SK-N-SH (cell line): ENCODE measurements around the gene MEIKIN. TPM values are rescaled to one million over a fixed set of nuclear protein-coding genes. Genes with fewer than 3 reads are reported as not detected.

Experiments used
- CTCF ChIA-PET: fragments of 300-600, 350-600 bp; formaldehyde crosslinking; extraction: SDS; loops from one replicate; lab custom pipeline; 2021; lab: Yijun Ruan, JAX
- POLR2A ChIA-PET: fragments of 350-600 bp; sonication (Branson Sonifier 250); formaldehyde crosslinking; extraction: SDS; loops from one replicate; lab custom pipeline; 2020; ENCODE audit warnings: antibody characterized with exemption, inconsistent platforms; lab: Yijun Ruan, JAX
- DNase-seq: peaks from one replicate; pipeline ENCODE4 v3.0.0; 2012
- H2AFZ ChIP-seq: fragments of 200-600 bp; sonication (generic); 2 replicates; pipeline ENCODE4 v1.8.1; 2016; ENCODE audit warnings: antibody characterized with exemption, mild to moderate bottlenecking, low read depth
- H3F3A ChIP-seq: fragments of 200-600 bp; sonication (generic); replicated peaks from 2 replicates; pipeline ENCODE3; 2016; ENCODE audit warnings: antibody characterized with exemption, mild to moderate bottlenecking; ENCODE audit not compliant: insufficient read depth
- H3K27ac ChIP-seq, 2 experiments: fragments of 200-500 bp in 1 of 2; fragments of 200-600 bp in 1 of 2; sonication (Bioruptor generic) in 1 of 2; sonication (generic), shearing (Covaris generic) in 1 of 2; 2 replicates each; pipeline versions ENCODE4 v1.5.1 to v1.6.1; 2014 to 2016; ENCODE audit warnings: low read depth in 2 of 2, inconsistent platforms in 1 of 2, low read length in 1 of 2, mild to moderate bottlenecking in 1 of 2, mixed read lengths in 1 of 2
- H3K27me3 ChIP-seq: fragments of 200-600 bp; sonication (generic), shearing (Covaris generic); 2 replicates; pipeline ENCODE4 v1.6.1; 2016; ENCODE audit warnings: mixed run types; ENCODE audit not compliant: insufficient read depth
- H3K36me3 ChIP-seq, 2 experiments: fragments of 200-500 bp in 1 of 2; fragments of 200-600 bp in 1 of 2; sonication (Bioruptor generic) in 1 of 2; sonication (generic) in 1 of 2; replicated peaks in 1 of 2; 2 replicates each; pipeline versions ENCODE3 to v1.5.1; 2014 to 2016; ENCODE audit warnings: low read length in 1 of 2, mild to moderate bottlenecking in 1 of 2; ENCODE audit not compliant: insufficient read depth in 2 of 2, control insufficient read depth in 1 of 2
- H3K4me1 ChIP-seq, 2 experiments: fragments of 200-500 bp in 1 of 2; fragments of 200-600 bp in 1 of 2; sonication (Bioruptor generic) in 1 of 2; sonication (generic), shearing (Covaris generic) in 1 of 2; 2 replicates each; pipeline versions ENCODE4 v1.5.1 to v1.6.1; 2014 to 2016; ENCODE audit warnings: low read depth in 1 of 2, low read length in 1 of 2, mixed run types in 1 of 2; ENCODE audit not compliant: insufficient read depth in 2 of 2, control insufficient read depth in 1 of 2
- H3K4me2 ChIP-seq: fragments of 200-600 bp; sonication (generic), shearing (Covaris generic); 2 replicates; pipeline ENCODE4 v1.6.1; 2017; ENCODE audit warnings: mixed run types
- H3K4me3 ChIP-seq, 2 experiments: fragments of 200-500 bp in 1 of 2; fragments of 200-600 bp in 1 of 2; sonication (Bioruptor generic) in 1 of 2; sonication (generic), shearing (Covaris generic) in 1 of 2; 2 replicates each; pipeline versions ENCODE4 v1.5.1 to v1.8.1; 2014 to 2016; ENCODE audit warnings: low read depth in 2 of 2, inconsistent platforms in 1 of 2, low read length in 1 of 2, mild to moderate bottlenecking in 1 of 2, mixed read lengths in 1 of 2, moderate library complexity in 1 of 2
- H3K79me2 ChIP-seq: fragments of 200-600 bp; sonication (generic); 2 replicates; pipeline ENCODE4 v1.8.1; 2017; ENCODE audit warnings: mild to moderate bottlenecking; ENCODE audit not compliant: insufficient read depth
- H3K9ac ChIP-seq: fragments of 200-600 bp; sonication (generic); 2 replicates; pipeline ENCODE4 v1.6.1; 2017; ENCODE audit warnings: mixed run types
- H3K9me2 ChIP-seq: fragments of 200-600 bp; sonication (generic); 2 replicates; pipeline ENCODE4 v1.6.1; 2017; ENCODE audit warnings: mixed run types
- H3K9me3 ChIP-seq: fragments of 200-600 bp; sonication (generic); 2 replicates; pipeline ENCODE4 v1.6.1; 2017; ENCODE audit warnings: mixed run types, mild to moderate bottlenecking, moderate library complexity
- H4K20me1 ChIP-seq: fragments of 200-600 bp; sonication (generic); 2 replicates; pipeline ENCODE4 v1.6.1; 2017; ENCODE audit warnings: mild to moderate bottlenecking, mixed run types; ENCODE audit not compliant: insufficient read depth
- CHD2 ChIP-seq: fragments of 150-350 bp; IDR thresholded peaks from 2 replicates; pipeline ENCODE4 v1.6.1; 2018; ENCODE audit warnings: low read length; ENCODE audit not compliant: partially characterized antibody
- ELF1 ChIP-seq: IDR thresholded peaks from 2 replicates; pipeline ENCODE4 v1.4.0; 2012
- EP300 ChIP-seq, 2 experiments: IDR thresholded peaks; 2 replicates each; pipeline versions ENCODE4 v1.4.0 to v1.6.1; 2012; ENCODE audit warnings: borderline replicate concordance in 1 of 2, low read depth in 1 of 2, low read length in 1 of 2
- EZH2phosphoT487 ChIP-seq: fragments of 200-600 bp; sonication (generic); IDR thresholded peaks from 2 replicates; pipeline ENCODE4 v1.6.1; 2017; ENCODE audit warnings: low read depth, mixed run types, mild to moderate bottlenecking, antibody characterized with exemption, moderate library complexity, borderline replicate concordance
- FOXJ3 ChIP-seq: sonication (generic); formaldehyde crosslinking; IDR thresholded peaks from 2 replicates; pipeline ENCODE4 v1.5.1; 2020; ENCODE audit warnings: mild to moderate bottlenecking, missing genetic modification reagents
- IRF3 ChIP-seq: fragments of 150-350 bp; IDR thresholded peaks from 2 replicates; pipeline ENCODE4 v1.6.1; 2016; ENCODE audit warnings: mild to moderate bottlenecking, low read depth, low read length
- MEF2A ChIP-seq: IDR thresholded peaks from 2 replicates; pipeline ENCODE4 v1.4.0; 2012; ENCODE audit warnings: low read depth, borderline replicate concordance
- MXI1 ChIP-seq: IDR thresholded peaks from 2 replicates; pipeline ENCODE4 v1.6.1; 2012; ENCODE audit warnings: mild to moderate bottlenecking, low read depth, low read length, improper control_type of control experiment
- NFIC ChIP-seq: IDR thresholded peaks from 2 replicates; pipeline ENCODE4 v1.4.0; 2012; ENCODE audit warnings: borderline replicate concordance
- RCOR1 ChIP-seq: fragments of 150-350 bp; IDR thresholded peaks from 2 replicates; pipeline ENCODE4 v1.6.1; 2017; ENCODE audit warnings: antibody characterized with exemption, low read length
- REST ChIP-seq: IDR thresholded peaks from 2 replicates; pipeline ENCODE4 v1.6.1; 2012; ENCODE audit warnings: mild to moderate bottlenecking, low read depth, low read length, moderate library complexity
- RFX5 ChIP-seq: IDR thresholded peaks from 2 replicates; pipeline ENCODE4 v1.6.1; 2012; ENCODE audit warnings: mild to moderate bottlenecking, improper control_type of control experiment, low read length
- RXRA ChIP-seq: IDR thresholded peaks from 2 replicates; pipeline ENCODE4 v1.4.0; 2012; ENCODE audit warnings: low read depth, mild to moderate bottlenecking, borderline replicate concordance
- SIN3A ChIP-seq: IDR thresholded peaks from 2 replicates; pipeline ENCODE4 v1.6.1; 2012; ENCODE audit warnings: low read depth, mild to moderate bottlenecking, low read length, moderate library complexity, borderline replicate concordance
- SMC3 ChIP-seq: IDR thresholded peaks from 2 replicates; pipeline ENCODE4 v1.6.1; 2012; ENCODE audit warnings: low read depth, low read length, improper control_type of control experiment
- TAF1 ChIP-seq: IDR thresholded peaks from 2 replicates; pipeline ENCODE4 v1.6.1; 2012; ENCODE audit warnings: low read depth, mild to moderate bottlenecking, low read length, moderate library complexity, borderline replicate concordance
- TCF12 ChIP-seq: IDR thresholded peaks from 2 replicates; pipeline ENCODE4 v1.4.0; 2012
- TEAD4 ChIP-seq: IDR thresholded peaks from 2 replicates; pipeline ENCODE4 v1.4.0; 2012; ENCODE audit warnings: mild to moderate bottlenecking, borderline replicate concordance; ENCODE audit not compliant: insufficient read depth
- USF1 ChIP-seq: IDR thresholded peaks from 2 replicates; pipeline ENCODE4 v1.4.0; 2012; ENCODE audit warnings: low read depth, borderline replicate concordance
- YY1 ChIP-seq: IDR thresholded peaks from 2 replicates; pipeline ENCODE4 v1.4.0; 2012; ENCODE audit warnings: low read depth, mild to moderate bottlenecking
- WGBS: methylation state at CpG from one replicate; pipeline ENCODE4 v1.1.6; 2017; ENCODE audit warnings: low lambda C conversion rate; 5-methylcytosine and 5-hydroxymethylcytosine counted together
- polyA plus RNA-seq, 3 experiments: library from polyadenylated mRNA; depleted of rRNA; stranded (reverse); fragments of >200 nt; gene quantifications; 2 replicates each; pipeline ENCODE4 v1.2.3, GENCODE V29; 2012

The MEIKIN gene
- polyA plus RNA-seq, 1 of the 3 experiments (the other 2 are of a cell fraction), result not detected

GRCh38 chr5:131974016-131974415 lies 28.6 kb upstream of the MEIKIN start:
- TF ChIP-seq SIN3A (no peak), YY1 (no peak), REST (no peak), MXI1 (no peak), USF1 (no peak), NFIC (no peak), TCF12 (no peak), ELF1 (no peak), CHD2 (no peak), EP300 (IDR thresholded peaks at IDR 0.05; ENCODE audit: borderline replicate concordance in 1 of 2, low read depth in 1 of 2, low read length in 1 of 2) (no peak), TAF1 (no peak), RXRA (no peak), MEF2A (no peak), EZH2phosphoT487 (no peak), RFX5 (no peak), FOXJ3 (no peak), TEAD4 (no peak), RCOR1 (no peak), IRF3 (no peak), SMC3 (no peak)
- Histone ChIP-seq H3K79me2 (no peaks in the 10 kb centered on the region), H2AFZ (no peak overlapping the region), H3K9me2 (no peaks in the 10 kb centered on the region), H4K20me1 (no peaks in the 10 kb centered on the region), H3F3A (no peaks in the 10 kb centered on the region), H3K9ac (no peak overlapping the region), H3K4me2 (no peak overlapping the region), H3K4me1 (no peaks in the 10 kb centered on the region), H3K36me3 (no peaks in the 10 kb centered on the region), H3K27ac (no peak overlapping the region), H3K4me3 (no peak overlapping the region), H3K9me3 (no peaks in the 10 kb centered on the region), H3K27me3 (no peaks in the 10 kb centered on the region)
- ChIA-PET CTCF (no interaction called here), POLR2A (no interaction called here)
- 8% methylated on average over 1 of the region's 1 CpG for WGBS
- no peak for DNase-seq
